HG03442 (cell line): ENCODE results near the gene PPP6R3.
"Not testable (repeated sequence)": the region's sequence is repeated elsewhere in the genome, so short reads cannot be mapped to it uniquely, and the experiment has no call there.

ENCODE experiments used
- ATAC-seq: cut with Tn5 transposase; IDR thresholded peaks from one replicate; pipeline ENCODE4 v1.9.1; 2021; ENCODE audit warnings: mild to moderate bottlenecking, moderate library complexity; ENCODE audit not compliant: unreplicated experiment

The PPP6R3 gene

DNA sequence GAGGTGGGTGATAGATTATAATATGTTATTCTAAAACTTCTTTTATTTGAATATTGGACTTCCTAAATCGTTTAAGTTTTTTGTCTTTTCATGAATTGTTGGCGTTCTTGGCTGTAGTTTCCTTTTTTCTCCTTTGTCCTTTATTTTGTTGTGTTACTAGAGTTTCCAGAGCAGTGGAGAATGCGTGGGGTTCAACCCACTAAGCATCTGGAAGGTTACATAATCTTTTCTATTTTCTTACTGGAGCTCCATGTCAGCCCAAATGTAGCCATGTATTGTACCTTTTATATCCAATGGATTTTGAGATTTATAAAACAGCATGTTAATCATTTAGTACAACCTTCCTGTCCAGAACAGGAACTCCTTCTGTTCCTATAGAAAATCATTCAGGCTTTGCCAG, 63.2 kb downstream of the PPP6R3 start:
- no peak for ATAC-seq

DNA sequence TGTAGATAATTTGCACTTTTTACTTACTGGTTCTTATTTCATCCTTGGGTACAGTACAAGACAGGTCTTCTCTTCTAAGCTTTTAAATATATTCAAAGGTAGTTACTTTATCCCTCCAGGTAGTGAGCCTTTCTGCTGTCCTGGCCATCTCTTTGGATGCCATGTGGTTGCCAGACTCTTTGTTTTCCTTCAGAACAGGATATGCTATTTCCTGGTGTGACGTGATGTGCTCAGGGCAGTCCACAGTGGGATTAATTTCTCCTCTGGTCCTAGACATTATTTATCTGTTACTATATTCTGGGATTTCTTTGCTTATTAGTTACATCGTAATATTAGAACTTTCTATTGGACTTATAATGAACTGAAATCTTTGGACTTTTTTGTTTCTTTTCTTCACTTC, 63.7 kb downstream of the PPP6R3 start:
- ATAC-seq, result no peak

DNA sequence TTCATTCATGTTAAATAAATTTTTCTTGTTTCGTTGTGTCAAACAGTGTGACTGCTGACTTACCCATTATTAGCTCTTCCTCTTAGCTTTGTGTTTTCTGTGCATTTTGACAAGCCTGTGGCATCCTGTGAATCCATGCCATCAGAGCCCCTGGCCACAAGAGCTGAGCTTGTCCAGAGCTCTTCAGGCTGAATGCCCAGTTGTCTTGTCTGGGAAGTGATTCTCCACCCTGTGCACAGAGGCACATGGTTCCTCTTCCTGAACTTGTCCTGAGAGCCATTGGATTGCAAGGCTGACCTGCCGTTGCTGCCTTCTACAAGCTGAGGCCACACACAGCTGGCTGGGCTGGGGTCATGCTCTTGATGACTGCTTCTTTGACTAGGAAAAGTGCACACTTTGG, 64.1 kb downstream of the PPP6R3 start:
- no peak for ATAC-seq

DNA sequence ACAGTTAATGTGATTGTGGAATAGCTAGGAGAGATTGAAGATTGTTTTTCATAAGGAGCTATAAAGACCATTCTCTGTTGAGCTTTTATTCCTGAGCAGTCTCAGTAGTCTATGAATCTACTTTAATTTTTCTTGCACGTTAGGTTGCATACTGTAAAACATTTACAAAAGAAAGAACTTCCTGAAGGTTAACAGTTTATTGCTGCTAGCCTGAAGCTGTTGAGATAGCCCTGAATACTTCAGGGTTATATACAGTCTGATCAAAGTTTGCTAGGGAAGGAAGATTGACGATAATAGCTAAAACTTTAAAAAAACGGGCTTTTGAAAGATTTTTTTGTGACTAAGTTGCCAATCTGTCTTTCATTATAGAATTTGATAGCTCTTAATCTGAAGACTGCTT, 64.8 kb downstream of the PPP6R3 start:
- no peak for ATAC-seq

DNA sequence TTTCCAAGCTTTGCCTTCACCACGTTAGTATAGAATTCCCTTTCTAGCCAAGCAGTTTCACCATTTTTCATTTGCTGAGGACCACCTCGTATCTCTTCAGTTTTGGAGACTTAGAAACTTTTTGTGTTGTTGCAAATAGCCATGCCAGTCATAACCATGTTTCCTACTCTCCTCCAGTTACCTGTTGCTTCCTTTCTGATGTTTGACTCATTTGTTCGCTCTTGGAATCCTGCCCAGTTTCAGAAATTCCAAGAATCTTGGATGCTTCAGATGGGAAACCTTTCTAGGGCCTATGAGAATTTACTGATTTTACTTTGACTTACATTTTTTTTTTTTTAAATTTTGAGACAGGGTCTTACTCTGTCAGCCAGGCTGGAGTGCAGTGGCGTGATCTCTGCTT, 65.4 kb downstream of the PPP6R3 start:
- ATAC-seq, result no peak

DNA sequence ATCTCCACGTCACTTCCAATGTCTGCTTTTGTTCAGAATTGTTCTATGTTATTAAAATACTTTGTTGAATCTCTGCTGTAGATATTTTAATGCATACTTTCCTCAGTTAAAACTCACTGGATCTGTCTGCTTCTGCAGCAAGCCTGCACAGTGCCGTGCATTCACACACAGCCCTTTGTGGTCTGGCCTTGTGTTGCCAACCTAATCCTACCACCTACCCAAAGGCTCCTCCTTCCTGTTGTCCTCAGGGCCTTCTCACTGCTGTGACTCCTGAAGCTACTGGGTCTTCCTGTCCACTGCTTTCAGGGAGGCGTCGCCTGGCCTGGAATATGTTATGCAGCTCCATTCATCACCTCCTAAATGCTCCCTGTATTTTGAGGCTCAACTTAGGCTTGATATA, 67.0 kb downstream of the PPP6R3 start:
- no peak for ATAC-seq

DNA sequence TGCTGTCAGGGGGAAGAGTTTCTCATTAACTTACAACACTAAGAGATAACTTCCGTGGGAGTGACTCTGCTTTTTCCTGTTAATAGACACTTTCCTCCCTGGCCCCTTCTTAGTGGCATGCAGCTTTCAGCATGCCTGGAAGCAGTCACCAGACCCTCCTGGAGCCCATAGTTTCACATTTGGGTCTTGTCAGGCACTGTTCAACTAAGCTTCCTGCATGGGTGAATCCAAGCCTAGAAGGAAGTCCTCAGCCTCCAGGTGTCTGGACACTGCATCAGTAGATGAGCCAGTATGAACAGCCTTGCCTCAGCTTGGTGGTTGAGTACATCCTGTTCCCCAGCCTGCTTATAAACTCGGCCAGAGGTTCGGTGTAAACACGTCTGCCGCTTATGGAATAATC, 68.1 kb downstream of the PPP6R3 start:
- no peak for ATAC-seq

DNA sequence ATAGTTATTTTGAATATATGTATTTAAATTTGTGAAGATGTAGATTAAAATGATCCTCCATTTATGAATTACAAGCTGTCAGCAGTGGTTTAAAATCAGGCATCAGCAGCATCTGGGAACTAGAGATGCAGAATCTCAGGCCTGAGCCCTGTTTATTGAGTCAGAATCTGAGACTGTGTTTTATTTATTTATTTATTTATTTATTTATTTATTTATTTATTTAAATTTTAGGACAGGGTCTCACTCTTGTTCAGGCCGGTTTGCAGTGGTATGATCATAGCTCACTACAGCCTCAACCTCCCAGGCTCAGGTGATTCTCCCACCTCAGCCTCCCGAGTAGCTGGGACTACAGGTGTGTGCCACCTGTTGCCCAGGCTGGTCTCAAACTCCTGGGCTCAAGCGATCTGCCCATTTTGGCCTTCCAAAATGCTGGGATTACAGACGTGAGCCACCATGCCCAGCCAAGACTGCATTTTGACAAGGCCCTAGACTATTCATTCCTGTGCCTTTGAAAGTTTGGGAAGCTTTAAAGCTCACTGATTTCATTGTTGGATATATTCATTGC, 70.7 kb downstream of the PPP6R3 start:
- no peak for ATAC-seq

DNA sequence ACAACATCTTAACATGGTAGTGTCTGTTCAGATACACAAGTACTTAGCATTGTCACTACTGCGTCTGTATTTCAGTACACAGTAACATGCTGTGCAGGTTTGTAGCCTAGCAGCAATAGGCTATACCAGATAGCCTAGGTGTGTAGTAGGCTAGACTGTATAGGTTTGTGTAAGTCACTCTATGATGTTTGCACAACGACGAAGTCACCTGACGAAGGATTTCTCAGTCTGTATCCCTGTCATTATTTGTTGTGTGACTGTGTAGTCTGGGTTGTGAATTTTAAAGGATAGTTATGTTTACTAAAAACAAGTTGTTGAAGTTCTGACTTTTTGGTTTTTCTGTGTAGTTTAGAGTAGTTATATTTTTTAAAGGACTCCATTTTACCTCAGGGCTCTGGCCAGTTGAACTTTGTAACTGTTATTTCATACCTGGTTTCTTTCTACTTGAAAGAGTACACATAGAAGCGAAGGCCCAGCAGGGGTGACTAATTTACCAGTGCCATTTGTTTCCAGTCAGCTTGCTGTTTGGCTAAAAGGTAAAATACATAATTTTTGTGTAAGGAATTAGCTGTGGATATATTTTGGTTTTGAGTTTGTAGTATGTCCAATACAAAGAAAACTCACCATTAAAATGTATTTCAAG, 72.3 kb downstream of the PPP6R3 start:
- ATAC-seq, result no peak

DNA sequence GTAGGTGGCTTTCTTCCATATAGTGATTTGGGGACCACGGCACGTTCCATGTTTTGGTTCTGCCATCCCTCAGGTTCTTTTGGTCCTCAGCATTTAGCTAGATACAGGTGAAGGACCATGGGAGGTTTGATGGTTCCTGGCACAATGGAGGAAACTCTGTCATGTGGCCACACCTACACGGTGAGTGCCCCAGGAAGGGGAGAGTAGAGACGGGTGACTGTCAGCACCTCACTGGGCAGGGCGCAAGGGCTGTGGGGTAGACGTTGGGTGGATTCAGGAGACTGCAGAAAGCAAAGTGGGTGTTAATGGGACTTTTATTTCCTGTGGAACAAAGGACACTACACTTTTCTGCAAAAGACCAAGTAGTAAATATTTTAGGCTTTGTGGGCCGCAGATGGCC, 73.4 kb downstream of the PPP6R3 start:
- ATAC-seq, result no peak

DNA sequence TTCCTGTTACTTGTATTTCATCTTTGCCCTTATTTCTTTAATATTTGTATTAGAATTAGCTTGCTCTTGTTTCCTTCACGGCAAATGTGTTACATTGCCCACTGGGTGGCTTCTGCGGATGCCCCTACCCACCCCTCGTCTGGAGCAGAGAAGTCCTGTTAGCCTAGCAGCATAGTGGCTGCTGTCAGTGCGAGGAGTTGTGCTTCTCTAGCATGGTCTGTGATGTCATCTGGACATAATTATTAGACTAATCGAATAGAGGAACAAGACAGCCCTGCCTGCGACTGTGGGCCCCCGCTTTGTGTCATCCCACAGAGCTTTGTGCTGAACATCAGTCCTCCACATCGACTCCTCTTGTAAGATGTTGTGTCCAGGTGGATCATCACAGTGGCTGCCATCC, 74.5 kb downstream of the PPP6R3 start:
- ATAC-seq, result no peak

DNA sequence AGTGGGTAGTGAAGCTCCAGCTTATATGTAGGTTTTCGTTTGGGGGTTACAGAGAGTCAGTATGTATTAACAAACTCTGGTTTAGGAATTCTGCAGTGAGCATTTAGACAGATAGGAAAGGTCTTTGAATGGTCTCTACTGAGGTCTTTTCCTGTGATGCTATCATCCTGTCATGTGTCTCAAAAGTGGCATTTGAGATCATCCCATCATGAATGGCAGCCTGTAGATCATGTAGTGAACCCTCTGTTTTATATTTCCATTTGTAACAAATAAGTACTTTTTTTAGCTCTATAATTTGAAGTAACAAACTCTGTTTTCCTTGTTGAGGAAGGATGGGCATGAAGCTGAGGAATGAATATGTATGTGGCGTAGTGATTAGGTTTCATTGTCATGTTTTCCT, 76.2 kb downstream of the PPP6R3 start:
- no peak for ATAC-seq

DNA sequence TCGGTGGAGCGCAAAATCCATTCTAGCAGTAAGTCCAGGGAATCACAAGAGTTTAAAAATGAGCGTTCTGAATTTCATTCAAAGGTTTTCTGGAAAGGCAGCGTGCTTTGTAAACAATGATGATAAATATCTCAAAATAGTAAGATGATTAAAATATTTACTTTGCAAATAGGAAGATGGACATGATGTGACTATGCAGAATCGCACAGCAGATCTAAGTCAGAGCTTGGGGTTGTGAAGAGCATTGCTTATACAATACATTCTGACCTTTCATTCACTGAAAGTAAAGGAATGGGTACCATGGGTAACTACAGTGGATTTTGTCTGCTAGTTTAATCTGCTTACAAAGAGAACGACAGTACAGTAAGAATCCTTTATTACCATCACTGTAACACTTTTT, 77.5 kb downstream of the PPP6R3 start:
- ATAC-seq, result no peak

DNA sequence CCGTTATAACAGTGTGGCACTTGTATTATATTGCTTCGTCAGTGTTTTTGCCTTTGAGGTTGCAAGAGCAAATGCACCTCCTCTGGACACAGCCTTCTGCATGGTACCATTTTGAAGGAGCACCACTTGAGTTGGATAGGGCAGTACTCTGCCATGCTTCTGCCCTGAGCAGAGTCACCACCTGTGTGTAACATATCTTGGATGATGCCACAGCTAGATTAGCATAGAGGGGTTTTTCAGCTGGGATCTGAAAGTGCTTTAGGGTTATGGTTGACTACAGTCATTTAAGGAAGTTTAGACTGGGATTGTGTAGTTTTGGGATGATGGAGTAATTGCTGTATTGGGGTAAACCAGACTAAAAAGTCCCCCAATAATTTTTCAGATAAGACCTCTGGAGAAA, 78.8 kb downstream of the PPP6R3 start:
- ATAC-seq, result no peak

DNA sequence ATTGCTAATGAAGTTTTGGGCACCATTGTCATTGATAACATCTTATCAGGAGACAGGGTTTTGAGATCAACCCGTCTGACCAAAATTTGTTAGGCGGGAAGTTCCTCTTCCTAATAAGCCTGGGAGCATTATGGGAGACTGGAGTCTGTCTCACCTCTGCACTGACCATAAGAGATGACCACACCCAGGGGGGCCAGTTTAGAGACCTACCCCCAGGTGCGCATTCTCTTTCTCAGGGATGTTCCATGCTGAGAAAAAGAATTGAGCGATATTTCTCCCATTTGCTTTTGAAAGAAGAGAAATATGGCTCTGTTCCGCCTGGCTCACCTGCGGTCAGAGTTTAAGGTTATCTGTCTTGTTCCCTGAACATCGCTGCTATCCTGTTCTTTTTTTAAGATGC, 80.0 kb downstream of the PPP6R3 start:
- not testable (repeated sequence) for ATAC-seq

DNA sequence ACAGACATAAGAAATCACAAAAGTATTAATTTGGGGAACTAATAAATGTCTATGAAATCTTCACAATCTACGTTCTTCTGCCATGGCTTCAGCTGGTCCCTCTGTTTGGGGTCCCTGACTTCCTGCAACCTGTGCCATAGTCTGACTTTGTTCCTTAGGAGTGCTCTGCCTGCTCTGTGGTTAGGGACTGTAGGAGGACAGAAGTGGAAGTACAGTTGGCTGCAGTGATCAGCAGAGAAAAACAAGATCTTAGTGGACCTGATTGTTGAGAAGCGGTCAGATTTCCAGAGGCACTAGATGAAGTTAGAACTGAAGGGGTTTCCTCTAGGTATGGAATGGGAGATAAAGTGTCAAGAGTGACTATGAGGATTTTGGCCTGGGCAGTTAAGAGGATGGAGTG, 80.6 kb downstream of the PPP6R3 start:
- ATAC-seq, result no peak

DNA sequence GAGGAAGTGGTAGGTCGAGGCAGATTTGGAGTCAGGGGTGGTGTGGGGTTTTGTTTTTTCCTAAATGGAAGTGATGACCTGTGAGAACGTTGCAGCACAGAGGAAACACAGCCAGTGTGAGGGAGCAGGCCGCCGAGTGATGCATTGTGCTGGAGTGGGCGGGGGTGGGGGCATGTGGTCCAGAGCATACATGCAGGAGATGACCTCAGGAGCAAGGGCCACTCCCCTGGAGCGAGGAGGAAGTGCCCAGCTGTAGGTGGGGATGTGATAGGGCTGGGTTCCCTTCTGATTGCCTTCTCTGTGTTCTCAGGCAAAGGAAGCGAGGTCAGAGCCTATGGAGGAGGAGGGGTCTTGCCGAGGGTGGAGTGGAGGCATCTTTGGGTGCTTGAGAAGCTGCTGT, 81.4 kb downstream of the PPP6R3 start:
- no peak for ATAC-seq

DNA sequence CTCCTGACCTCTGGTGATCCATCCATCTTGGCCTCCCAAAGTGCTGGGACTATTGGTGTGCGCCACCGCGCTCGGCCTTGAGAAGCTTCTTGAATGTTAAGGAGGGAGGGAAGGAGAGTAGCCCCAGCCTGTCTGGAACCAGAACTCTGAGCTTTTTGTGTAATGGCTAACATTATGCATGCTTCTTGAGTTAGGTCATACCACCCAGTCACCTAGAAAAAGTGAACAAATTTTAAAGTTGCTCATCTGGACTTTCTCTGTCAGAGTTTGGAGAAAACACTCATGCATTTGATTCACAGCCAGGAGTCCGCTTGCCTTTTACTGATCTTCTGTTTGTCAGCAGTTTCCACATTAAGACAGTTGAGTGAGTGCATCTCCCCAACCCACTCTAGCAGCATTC, 82.1 kb downstream of the PPP6R3 start:
- no peak for ATAC-seq

DNA sequence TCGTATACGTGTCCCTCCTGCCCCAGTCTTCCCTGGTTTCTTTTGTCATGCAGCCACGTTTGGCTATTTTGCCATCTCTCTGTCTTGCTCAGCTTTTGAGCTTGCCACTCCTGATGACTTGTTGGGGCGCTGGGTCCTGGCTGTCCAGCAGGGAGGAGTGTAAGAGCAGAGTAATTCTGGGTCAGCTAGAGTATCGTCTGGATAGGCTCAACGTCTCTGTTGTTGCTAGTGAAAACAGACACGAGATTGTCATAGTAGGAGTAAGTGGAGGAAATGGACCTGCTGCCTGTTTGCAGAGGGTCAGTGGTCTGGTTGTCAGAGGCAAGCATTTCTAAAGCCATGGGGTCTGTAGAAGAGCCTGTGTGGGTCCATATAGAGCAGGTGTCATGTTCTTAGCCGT, 83.0 kb downstream of the PPP6R3 start:
- no peak for ATAC-seq

DNA sequence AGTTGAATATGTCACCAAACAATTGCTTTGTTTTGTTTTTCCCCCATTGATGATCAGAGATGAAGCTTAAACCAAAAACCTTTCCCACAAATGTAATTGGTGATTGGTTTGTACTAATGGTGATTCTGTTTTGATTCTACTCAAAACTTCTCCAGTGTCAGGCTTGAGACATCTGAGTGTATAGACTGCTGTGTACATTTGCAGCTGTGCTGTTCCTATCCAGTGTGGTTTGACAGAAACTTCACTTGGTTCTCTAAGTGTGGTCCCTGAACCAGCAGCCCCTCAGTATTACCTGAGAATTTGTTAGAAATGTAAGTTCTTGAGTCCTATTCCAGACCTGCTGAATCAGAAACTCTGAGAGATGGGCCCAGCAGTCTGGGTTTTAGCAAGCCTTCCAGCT, 84.8 kb downstream of the PPP6R3 start:
- no peak for ATAC-seq

DNA sequence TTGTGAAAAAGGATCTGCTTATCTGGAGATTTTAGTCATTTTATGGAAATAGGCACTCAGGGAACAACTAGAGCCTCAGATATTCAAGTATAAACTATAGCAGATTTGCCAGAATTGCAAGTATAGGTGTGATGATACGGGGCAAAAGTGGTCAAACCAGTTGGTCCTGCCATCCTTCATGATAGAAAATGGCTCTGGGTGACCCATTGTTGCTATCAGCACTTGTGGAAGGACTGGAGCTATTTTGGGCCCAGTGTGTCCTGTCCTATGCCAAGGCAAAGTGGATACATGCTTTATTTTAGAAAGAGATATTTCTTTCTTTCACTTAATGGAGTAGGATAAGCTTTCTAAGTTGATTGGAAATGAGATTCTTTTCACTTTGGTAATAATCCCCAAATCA, 85.2 kb downstream of the PPP6R3 start:
- no peak for ATAC-seq

DNA sequence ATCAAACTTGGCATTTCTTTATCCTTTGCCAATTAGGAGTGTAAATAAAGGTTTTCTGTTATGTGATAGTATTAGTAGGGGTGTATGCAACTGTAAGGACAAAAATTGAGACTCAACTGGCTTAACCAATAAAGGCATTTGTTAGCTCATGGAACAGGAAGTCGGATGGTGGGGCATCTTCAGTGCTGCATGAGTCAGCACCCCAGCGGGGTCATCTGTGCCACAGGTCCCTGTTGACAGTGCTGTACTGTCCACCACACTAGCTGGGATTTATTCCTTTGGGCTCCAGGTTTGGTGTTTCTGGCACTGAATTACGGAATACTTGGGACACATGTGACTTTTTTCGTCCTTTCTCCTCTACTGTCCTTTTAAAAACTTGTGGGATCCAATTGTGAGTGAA, 86.0 kb downstream of the PPP6R3 start:
- ATAC-seq, result no peak

DNA sequence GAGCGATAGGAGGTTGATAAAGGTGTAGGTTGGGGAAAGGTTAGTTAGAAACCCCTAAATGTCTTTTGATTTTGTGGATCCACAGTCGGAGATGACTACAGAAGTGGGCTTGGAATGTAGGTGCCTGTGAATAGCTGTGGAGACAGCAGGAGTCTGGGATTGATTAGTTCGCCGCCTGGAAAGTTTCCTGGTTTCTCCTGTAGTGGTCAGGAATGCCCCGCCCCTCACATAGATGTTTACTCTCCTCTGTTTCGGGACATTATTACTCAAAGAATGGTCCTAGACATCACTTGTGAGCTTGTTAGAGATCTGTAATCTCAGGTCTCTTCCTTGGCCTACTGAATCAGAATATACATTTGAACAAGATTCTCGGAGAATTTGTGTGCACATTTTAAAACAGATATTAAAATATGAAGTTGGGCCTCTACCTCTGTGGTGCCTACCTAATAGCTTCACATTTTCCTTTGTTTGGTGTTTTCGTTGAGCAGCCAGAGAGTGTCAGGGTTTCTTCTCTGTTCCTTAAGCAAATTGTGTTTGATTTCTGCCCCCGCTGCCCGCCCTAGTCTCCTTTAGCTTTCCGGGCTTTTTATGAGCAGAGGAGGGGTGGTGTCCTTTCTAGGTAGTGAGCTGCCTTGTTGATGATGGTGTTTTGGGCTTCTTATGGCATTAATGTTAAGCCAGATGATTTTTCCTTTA, 89.4 kb downstream of the PPP6R3 start:
- no peak for ATAC-seq
